Left cardiac atrium (tissue), 4 donors: ENCODE measurements around the gene AEN. TPM values are rescaled to one million over a fixed set of nuclear protein-coding genes. Genes with fewer than 3 reads are reported as not detected.

Experiments used
- ATAC-seq, 2 donors: fragments of 200-7000 bp; cut with Tn5 transposase; one replicate each; pipeline ENCODE4 v1.9.1; 2020; ENCODE audit warnings: mild to moderate bottlenecking in 2 of 2, moderate library complexity in 2 of 2
- DNase-seq: peaks from one replicate; pipeline ENCODE4 v3.0.0-alpha.2; 2020
- intact Hi-C, 2 donors: fragments of 100-400 bp; cut with DNase I; formaldehyde crosslinking; loops; one replicate each; pipeline versions ENCODE4 v1.14.1 to v1.15.1; 2022 to 2023
- total RNA-seq, 2 donors: library from RNA; stranded (reverse); fragmentation: NEBNext Ultra II Directional; extraction: Animal tissue kit (Norgen Biotek cat#: 25700); gene quantifications; one replicate each; pipeline ENCODE4 v1.2.1, GENCODE V29; 2021
- donor health status: DM: no; HTN: yes; CAD: no.
- donor health status: DM: no; HTN: yes; CAD: no; lungs with severe emphysema.
- donor health status: DM: yes; HTN: yes; CAD: no.
- donor health status: Dilated cardiomyopathy.

The AEN gene
- total RNA-seq, 2 donors from 2014 or later: 9.9 to 15.4 TPM

GRCh38 chr15:88644741-88645140 lies 23.6 kb downstream of the AEN start:
- no peak for ATAC-seq
- intact Hi-C loops: no loop called here
- DNase-seq: peak; percentile 3

DNA sequence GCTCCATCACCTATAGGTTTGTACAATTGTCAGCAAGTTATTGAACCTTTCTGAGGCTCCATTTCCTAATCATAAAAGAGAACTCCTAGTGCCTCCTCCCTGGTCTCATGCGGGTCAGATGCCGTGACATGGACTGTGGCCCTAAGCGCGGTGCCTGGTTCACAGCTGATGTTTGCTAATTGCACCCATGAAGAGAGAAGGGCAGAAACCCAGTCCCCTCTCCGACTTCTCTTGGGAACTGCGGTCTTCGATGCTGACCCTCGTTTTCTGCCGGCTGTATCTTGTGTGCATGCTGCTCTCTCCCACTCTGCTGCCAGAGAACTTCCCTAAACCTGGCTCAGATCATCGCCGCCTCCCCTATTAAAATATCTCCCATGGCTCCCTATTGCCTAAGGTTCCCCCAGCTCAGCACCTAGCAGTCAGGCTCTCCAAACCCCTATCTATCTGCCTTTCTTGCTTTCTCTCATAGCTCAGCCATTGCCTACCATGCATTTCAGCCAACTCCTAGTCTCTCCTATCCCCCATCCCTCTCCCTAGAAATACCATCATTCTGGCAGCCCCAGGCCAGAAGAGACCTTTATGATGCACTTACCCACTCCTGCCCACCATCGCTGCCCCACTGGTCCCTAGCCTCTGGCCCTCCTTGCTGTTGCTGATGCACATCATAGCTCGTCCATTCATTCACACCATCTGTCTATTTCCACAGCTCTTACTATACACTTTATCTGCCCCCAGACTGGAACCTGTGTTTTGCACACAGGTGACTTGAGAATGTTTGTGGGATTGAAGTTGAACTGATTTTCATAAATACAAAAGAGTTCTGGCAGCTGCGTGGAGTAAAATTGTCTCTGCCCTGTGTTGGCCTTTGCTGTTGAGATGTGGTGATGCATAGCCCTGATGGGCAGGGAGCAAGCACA lies 24.3 kb downstream of the AEN start:
- no peak for ATAC-seq
- intact Hi-C loops: no loop called here
- DNase-seq: peak; percentile 7

- intact Hi-C loops: no loop called here
- DNase-seq (no peak), ATAC-seq (no peak)
These were observed 24.9 kb downstream of the AEN start for GRCh38 chr15:88646088-88646405.

DNA sequence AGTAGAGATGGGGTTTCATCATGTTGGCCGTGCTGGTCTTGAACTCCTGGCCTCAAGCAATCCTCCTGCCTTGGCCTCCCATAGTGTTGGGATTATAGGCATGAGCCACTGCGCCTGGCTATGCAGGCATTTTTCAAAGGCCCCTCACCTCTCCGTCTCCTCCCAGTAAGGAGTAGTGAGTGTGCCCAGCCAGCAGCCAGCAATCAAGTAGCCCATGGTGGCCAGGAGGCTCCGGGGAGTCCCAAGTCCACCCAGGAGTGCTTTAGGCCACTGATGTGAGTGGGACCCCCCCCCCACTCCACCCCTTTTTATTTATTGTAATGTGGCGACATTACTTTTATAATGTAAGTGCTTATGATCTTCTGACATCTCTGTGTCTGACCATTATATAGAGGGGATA lies 25.8 kb downstream of the AEN start:
- DNase-seq: no peak
- intact Hi-C loops: no loop called here
- ATAC-seq: no peak

- DNase-seq (peak; percentile 12), ATAC-seq (no peak)
- intact Hi-C loops: no loop called here
These were observed 26.4 kb downstream of the AEN start for GRCh38 chr15:88647351-88648105.

- intact Hi-C loops: no loop called here
- DNase-seq (peak; percentile 28), ATAC-seq (peak in 1 of 2 donors; percentile 14)
These were observed 27.4 kb downstream of the AEN start for GRCh38 chr15:88648357-88649214.

DNA sequence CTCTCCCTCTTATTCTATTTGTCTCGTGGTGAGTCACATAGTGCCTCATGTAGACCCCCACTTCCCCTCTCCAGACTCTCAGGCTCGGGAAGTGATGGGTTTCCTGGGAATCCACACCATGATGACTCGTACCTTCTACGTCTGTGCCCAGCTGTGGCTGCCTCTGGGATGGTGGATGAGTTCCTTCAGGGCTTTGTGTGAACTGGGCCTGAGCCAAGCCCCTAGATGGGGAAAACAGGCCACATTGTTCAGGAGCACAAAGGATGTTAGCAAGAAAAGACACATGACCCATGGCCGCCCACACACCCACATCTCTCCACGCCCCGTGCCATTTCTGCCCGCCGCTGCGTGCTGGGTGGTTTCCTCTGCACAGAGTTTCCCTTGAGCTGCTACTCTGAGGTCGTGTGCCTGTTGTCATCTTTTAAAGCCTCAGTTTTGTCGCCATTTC lies 28.2 kb downstream of the AEN start:
- DNase-seq (peak; percentile 65), ATAC-seq (peak; percentile 65 to 76)
- intact Hi-C loops: no loop called here

GRCh38 chr15:88649753-88650551 lies 28.8 kb downstream of the AEN start:
- intact Hi-C loops: loop anchor here in 1 of 2 donors (10.0 kb wide), 1 partner anchor 185 kb away; no protein-coding TSS in a partner anchor
- no peak for DNase-seq
- peak in 1 of 2 donors; percentile 3 for ATAC-seq

DNA sequence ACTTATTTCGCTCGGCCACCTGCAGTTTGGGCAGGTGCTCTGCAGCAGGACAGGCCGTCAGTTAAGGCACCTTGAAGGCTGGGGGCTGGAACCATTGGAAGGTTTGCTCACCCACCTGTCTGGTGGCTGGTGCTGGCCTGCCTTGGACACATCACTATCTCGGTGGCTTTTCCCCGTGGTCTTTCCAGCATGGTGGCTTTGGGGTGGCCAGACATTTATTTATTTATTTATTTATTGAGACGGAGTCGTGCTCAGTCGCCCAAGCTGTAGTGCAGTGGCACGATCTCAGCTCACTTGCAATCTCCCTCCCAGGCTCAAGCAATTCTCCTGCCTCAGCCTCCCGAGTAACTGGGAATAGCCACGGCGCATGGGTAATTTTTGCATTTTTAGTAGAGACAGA lies 29.4 kb downstream of the AEN start:
- ATAC-seq: no peak
- intact Hi-C loops: loop anchor here in 1 of 2 donors (10.0 kb wide), 1 partner anchor 184 kb away; no protein-coding TSS in a partner anchor
- DNase-seq: no peak

GRCh38 chr15:88651136-88651732 lies 30.1 kb downstream of the AEN start:
- DNase-seq (no peak), ATAC-seq (no peak)
- intact Hi-C loops: loop anchor here in 1 of 2 donors (10.0 kb wide), 1 partner anchor 184 kb away; no protein-coding TSS in a partner anchor

GRCh38 chr15:88651971-88652370 lies 30.8 kb downstream of the AEN start:
- peak; percentile 12 for DNase-seq
- no peak for ATAC-seq
- intact Hi-C loops: loop anchor here in 1 of 2 donors (10.0 kb wide), 1 partner anchor 183 kb away; no protein-coding TSS in a partner anchor

- no peak for DNase-seq
- intact Hi-C loops: loop anchor here in 1 of 2 donors (10.0 kb wide), 1 partner anchor 182 kb away; no protein-coding TSS in a partner anchor
- no peak for ATAC-seq
These were observed 31.5 kb downstream of the AEN start for GRCh38 chr15:88652456-88653199.

DNA sequence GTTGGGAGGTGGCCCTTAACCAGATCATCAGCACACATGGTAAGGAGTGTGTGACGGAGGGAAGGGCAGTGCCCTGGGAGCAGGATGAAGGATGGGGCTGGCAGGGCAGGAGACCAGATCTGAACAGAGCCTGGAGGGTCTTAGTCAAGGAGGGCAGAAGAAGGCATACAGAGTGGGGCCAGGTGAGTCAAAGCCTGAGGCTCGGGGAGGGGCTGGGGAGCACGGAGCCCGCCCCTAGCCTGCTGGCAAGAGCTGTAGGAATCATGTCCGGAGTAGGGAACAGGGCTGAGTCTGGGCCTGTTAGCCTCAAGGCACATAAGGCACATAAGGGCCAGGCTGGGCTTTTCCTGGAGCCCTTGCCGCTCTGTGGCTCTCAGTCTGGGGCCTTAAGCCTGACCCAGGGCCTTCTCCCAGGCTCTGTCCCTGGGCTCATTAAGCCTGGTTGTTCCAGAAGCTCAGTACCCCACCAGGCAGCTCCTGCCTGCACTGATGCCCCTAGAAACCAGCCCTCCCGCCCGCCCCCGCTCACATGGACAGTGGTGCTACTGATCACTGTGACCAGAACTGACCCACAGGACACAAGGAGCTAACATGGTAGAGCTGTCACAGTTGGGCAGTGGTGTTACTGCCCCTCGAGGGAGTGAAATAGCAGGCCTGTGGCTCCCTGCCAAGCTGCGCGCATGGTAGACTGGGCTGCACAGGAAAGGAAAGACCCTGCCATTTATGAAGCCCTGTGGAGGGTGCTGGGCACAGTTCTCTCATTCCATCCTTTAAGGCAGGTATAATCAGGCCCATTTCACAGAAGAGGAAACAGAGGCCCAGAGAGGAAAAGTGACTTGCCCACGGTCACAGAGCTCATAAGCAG lies 32.3 kb downstream of the AEN start:
- ATAC-seq (no peak), DNase-seq (peak; percentile 12)
- intact Hi-C loops: loop anchor here in 1 of 2 donors (10.0 kb wide), 1 partner anchor 181 kb away; no protein-coding TSS in a partner anchor

GRCh38 chr15:88654430-88655102 lies 33.4 kb downstream of the AEN start:
- DNase-seq (no peak), ATAC-seq (no peak)
- intact Hi-C loops: loop anchor here in 1 of 2 donors (10.0 kb wide), 1 partner anchor 180 kb away; no protein-coding TSS in a partner anchor

- no peak for ATAC-seq
- DNase-seq: no peak
- intact Hi-C loops: loop anchor here in 1 of 2 donors (10.0 kb wide), 1 partner anchor 180 kb away; no protein-coding TSS in a partner anchor
These were observed 34.0 kb downstream of the AEN start for GRCh38 chr15:88655103-88655553.
